ENCODE results near the gene PGAP6.

GRCh38 chr16:363766-364490 is 17.9 kb downstream of the PGAP6 start:
- TF ChIP-seq EZH2 (IDR thresholded peaks at IDR 0.05; ENCODE audit: borderline replicate concordance, low read length) = no peak
- no peak for TF ChIP-seq CTCF (conservative IDR thresholded peaks at IDR 0.05 in 1 of 2, IDR thresholded peaks at IDR 0.05 in 1 of 2; ENCODE audit: extremely low read depth in 1 of 2, insufficient read depth in 1 of 2, low read depth in 1 of 2, low read length in 2 of 2)
